Pancreas (tissue), 10 donors: ENCODE measurements around the gene FGD3. TPM values are rescaled to one million over a fixed set of nuclear protein-coding genes. Genes with fewer than 3 reads are reported as not detected.

Experiments used
- ATAC-seq, 4 donors: fragments of 200-7000 bp; cut with Tn5 transposase; one replicate each; pipeline versions ENCODE4 v1.8.0 to v1.9.1; 2020; ENCODE audit warnings: mild to moderate bottlenecking in 4 of 4, moderate library complexity in 4 of 4
- DNase-seq, 6 donors: peaks; one replicate each; pipeline ENCODE4 v3.0.0-alpha.2; 2020
- FAIRE-seq: peaks from 2 replicates; lab custom pipeline; 2012; peaks lifted over from hg19 to GRCh38; lab: Jason Lieb, UNC
- H3K27ac ChIP-seq, 4 donors: fragments of 200-600 bp; sonication (generic); 1 replicate in 3 of 4; 2 replicates in 1 of 4; pipeline versions ENCODE4 v1.5.0 to v1.8.0; 2020
- H3K27me3 ChIP-seq, 4 donors: fragments of 200-600 bp; one replicate each; pipeline ENCODE4 v1.8.0; 2021
- H3K36me3 ChIP-seq, 3 donors: fragments of 200-600 bp; sonication (generic) in 1 of 3; one replicate each; pipeline versions ENCODE4 v1.5.0 to v1.8.0; 2020 to 2021
- H3K4me1 ChIP-seq, 3 donors: fragments of 200-600 bp; one replicate each; pipeline ENCODE4 v1.8.0; 2021
- H3K4me3 ChIP-seq, 4 donors: fragments of 200-600 bp; sonication (generic) in 2 of 4; one replicate each; pipeline versions ENCODE4 v1.5.0 to v1.8.0; 2020 to 2021
- H3K9me3 ChIP-seq, 4 donors: fragments of 200-600 bp; one replicate each; pipeline ENCODE4 v1.8.0; 2021
- WGBS, 2 donors: extraction: QIAGEN DNeasy Blood & Tissue Kit; methylation state at CpG; one replicate each; pipeline ENCODE4 v1.1.7; 2013; 5-methylcytosine and 5-hydroxymethylcytosine counted together
- intact Hi-C, 3 donors: fragments of 100-400 bp; cut with DNase I; formaldehyde crosslinking; loops; one replicate each; pipeline versions ENCODE4 v1.11.1 to v1.14.2; 2022
- polyA plus RNA-seq, 2 donors: library from polyadenylated mRNA; stranded (reverse); fragments of 200-250 nt; gene quantifications; one replicate each; pipeline ENCODE4 v1.2.3, GENCODE V29; 2013
- total RNA-seq, 6 donors: library from RNA; stranded (reverse); fragmentation: NEBNext Ultra II Directional in 4 of 6; extraction: Animal tissue kit (Norgen Biotek cat#: 25700) in 4 of 6; gene quantifications; one replicate each; pipeline versions ENCODE4 v1.2.1 to v1.2.4, GENCODE V29; 2021 to 2023
- TF ChIP-seq, protein P1 (sequence below), 4 donors: fragments of 200-600 bp; sonication (generic) in 3 of 4; IDR thresholded peaks; one replicate each; pipeline versions ENCODE4 v1.5.0 to v1.8.0; 2021; ENCODE audit warnings: antibody characterized with exemption in 4 of 4
- donor health status: healthy with polysubstance abuse.
- donor health status: DM: no; HTN: no; CAD: no; lungs with moderate emphysema.
- donor health status: DM: no; HTN: no; CAD: no.
- donor health status: control.
- donor health status: control.
- donor health status: Bipolar disorder and iron deficiency.
- donor health status: DM: yes; HTN: yes; CAD: no.
- donor health status: DM: no; HTN: no; CAD: no.
- donor health status: DM: no; HTN: no; CAD: no.
- donor health status: DM: yes; HTN: yes; CAD: no.

Gene FGD3
- total and polyA plus RNA-seq, 8 donors = 5.0 to 27.7 (median 7.8) TPM

DNA sequence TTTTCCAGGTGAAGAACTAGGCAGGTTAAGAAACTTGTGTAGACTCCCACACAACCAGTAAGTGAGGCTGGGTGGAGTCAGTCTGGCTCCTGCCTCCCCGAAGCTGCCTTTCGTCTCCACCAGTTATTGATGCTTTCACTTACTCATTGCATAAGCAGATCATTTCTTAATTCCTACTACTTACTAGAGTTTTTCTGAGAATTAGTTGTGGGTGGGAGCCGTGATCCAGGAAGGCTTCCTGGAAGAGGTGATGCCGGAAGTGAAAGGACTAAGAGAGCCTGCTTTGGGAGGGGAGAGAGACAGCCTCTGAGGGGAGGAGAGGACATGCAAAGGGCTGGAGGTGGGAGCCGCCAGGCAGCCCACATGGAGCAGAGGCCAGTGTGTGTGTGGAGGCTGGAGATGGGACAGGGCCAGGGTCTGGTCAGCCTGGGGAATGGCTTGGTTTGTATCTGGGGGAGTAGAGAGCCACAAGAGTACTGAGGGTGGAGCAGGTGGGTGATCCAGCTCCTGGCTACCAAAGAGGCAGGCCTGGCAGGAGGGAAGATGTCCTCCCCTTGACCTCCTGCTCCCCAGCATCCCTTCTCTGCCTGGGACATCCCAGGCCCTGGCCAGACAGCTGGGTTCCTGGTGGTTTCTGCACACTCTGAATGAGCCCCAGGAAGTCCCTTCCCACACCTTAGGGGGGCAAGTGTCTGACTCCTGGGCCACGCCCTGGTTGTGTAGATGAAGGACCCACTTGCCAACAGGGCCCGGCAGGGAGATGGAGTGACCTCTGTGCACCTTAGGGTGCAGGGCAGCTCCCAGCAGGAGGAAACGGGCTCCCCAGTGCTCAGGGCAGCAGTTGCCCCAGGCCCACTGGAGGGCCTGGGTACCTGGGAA lies 136.5 kb downstream of the FGD3 start:
- H3K27me3 ChIP-seq = no peaks in the 10 kb centered on the region
- 76 to 86% methylated on average over 8 of the region's 8 CpGs for WGBS, 2 donors
- no peak for ATAC-seq
- no peaks in the 10 kb centered on the region for H3K36me3 ChIP-seq
- intact Hi-C loops = no loop called here
- TF ChIP-seq, protein P1, sequence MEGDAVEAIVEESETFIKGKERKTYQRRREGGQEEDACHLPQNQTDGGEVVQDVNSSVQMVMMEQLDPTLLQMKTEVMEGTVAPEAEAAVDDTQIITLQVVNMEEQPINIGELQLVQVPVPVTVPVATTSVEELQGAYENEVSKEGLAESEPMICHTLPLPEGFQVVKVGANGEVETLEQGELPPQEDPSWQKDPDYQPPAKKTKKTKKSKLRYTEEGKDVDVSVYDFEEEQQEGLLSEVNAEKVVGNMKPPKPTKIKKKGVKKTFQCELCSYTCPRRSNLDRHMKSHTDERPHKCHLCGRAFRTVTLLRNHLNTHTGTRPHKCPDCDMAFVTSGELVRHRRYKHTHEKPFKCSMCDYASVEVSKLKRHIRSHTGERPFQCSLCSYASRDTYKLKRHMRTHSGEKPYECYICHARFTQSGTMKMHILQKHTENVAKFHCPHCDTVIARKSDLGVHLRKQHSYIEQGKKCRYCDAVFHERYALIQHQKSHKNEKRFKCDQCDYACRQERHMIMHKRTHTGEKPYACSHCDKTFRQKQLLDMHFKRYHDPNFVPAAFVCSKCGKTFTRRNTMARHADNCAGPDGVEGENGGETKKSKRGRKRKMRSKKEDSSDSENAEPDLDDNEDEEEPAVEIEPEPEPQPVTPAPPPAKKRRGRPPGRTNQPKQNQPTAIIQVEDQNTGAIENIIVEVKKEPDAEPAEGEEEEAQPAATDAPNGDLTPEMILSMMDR (IDR thresholded peaks at IDR 0.05) = no peak
- H3K9me3 ChIP-seq = no peaks in the 10 kb centered on the region
- no peak overlapping the region for H3K4me3 ChIP-seq
- H3K27ac ChIP-seq = no peak overlapping the region
- no peaks in the 10 kb centered on the region for H3K4me1 ChIP-seq
- FAIRE-seq = no peak
- DNase-seq = peak in 2 of 6 donors; percentile 27 to 33

DNA sequence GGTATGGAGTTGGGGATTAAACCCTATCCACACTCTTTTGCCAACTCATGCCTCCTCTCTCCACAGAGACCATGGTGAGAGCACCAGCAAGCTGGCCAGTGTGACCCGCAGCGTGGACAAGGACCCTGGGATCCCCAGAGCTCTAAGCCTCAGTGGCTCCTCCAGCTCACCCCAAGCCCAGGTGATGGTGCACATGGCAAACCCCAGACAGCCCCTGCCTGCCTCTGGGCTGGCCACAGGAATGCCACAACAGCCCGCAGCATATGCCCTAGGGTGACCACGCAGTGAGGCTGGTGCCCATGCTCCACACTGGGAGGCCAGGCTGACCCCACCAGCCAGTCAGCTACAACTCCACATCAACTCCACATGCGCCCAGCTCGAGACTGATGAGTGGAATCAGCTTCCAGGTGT lies 137.2 kb downstream of the FGD3 start:
- no peaks in the 10 kb centered on the region for H3K9me3 ChIP-seq
- H3K27ac ChIP-seq = no peak overlapping the region
- no peaks in the 10 kb centered on the region for H3K27me3 ChIP-seq
- ATAC-seq = no peak
- TF ChIP-seq, protein P1 (IDR thresholded peaks at IDR 0.05) = no peak
- no peaks in the 10 kb centered on the region for H3K4me1 ChIP-seq
- no peaks in the 10 kb centered on the region for H3K36me3 ChIP-seq
- intact Hi-C loops = no loop called here
- no peak overlapping the region for H3K4me3 ChIP-seq
- peak in 2 of 6 donors; percentile 41 to 51 for DNase-seq
- FAIRE-seq = no peak
- WGBS, 2 donors = 91 to 98% methylated on average over 6 of the region's 6 CpGs

DNA sequence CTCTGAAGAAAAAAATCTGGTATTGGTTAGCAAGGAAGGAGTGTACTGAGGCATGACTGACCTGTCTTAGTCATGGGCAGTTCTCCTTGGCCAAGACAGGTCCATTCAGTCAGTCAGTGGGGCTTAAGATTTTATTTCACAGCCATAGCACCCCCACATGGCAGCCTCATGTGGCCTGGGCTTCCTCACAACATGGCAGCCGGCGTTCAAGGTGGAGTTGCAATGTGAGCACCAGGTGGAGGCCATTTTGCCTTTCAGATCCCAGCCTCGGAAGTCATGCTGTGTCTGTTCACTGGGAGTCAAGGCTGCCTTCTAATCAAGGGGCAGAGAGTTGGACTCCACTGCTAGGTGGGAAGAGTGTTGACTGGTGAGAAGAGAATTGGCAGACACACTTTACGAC lies 138.4 kb downstream of the FGD3 start:
- Histone ChIP-seq H3K4me3 (no peak overlapping the region), H3K4me1 (no peaks in the 10 kb centered on the region), H3K27ac (no peak overlapping the region), H3K27me3 (no peaks in the 10 kb centered on the region), H3K9me3 (no peaks in the 10 kb centered on the region), H3K36me3 (no peaks in the 10 kb centered on the region)
- 93 to 98% methylated on average over 4 of the region's 4 CpGs for WGBS, 2 donors
- no peak for ATAC-seq
- intact Hi-C loops = no loop called here
- FAIRE-seq = no peak
- TF ChIP-seq, protein P1 (IDR thresholded peaks at IDR 0.05) = no peak
- DNase-seq = peak in 1 of 6 donors; percentile 24

Other genes with a start within 250 kb of the FGD3 start
- 10 to 100 TPM in 1 of 6 donors, 1 to 10 TPM in 5; 5.6 to 13.2 (median 6.5) TPM for gene BICD2, start 182.7 kb upstream of the FGD3 start, total RNA-seq
- 1 to 10 TPM; 4.9 to 5.4 TPM for gene BICD2, start 182.7 kb upstream of the FGD3 start, polyA plus RNA-seq
- 1 to 10 TPM; 2.2 to 5.9 (median 2.8) TPM for gene ZNF484, start 69.5 kb upstream of the FGD3 start, total RNA-seq
- gene ZNF484, start 69.5 kb upstream of the FGD3 start, polyA plus RNA-seq = 1 to 10 TPM in 1 of 2 donors, under 1 TPM in 1; 0.84 to 2.0 TPM
- 1 to 10 TPM in 2 of 6 donors, under 1 TPM in 4; 0.16 to 2.8 (median 0.80) TPM for gene SUSD3, start 111.2 kb downstream of the FGD3 start, total RNA-seq
- 1 to 10 TPM in 1 of 2 donors, under 1 TPM in 1; 0.27 to 1.4 TPM for gene SUSD3, start 111.2 kb downstream of the FGD3 start, polyA plus RNA-seq
- 10 to 100 TPM in 1 of 6 donors, 1 to 10 TPM in 5; 4.3 to 11.0 (median 7.0) TPM for gene CARD19, start 148.7 kb downstream of the FGD3 start, total RNA-seq
- 10 to 100 TPM; 15.7 to 20.4 TPM for gene CARD19, start 148.7 kb downstream of the FGD3 start, polyA plus RNA-seq
- 10 to 100 TPM; 15.6 to 33.2 (median 19.3) TPM for gene NINJ1, start 186.7 kb downstream of the FGD3 start, total RNA-seq
- 10 to 100 TPM; 26.2 to 28.1 TPM for gene NINJ1, start 186.7 kb downstream of the FGD3 start, polyA plus RNA-seq
- 100 to 1,000 TPM in 1 of 6 donors, 10 to 100 TPM in 5; 53.5 to 114 (median 89.4) TPM for gene WNK2, start 236.6 kb downstream of the FGD3 start, total RNA-seq
- 100 to 1,000 TPM in 1 of 2 donors, 10 to 100 TPM in 1; 77.4 to 121 TPM for gene WNK2, start 236.6 kb downstream of the FGD3 start, polyA plus RNA-seq